Natural killer cell treated with Interleukin-12 subunit alpha and Interleukin-12 subunit beta and Interleukin-15 and Interleukin-18, amount 100 ng/mL, for 72 hours (primary cell): Measurements from ENCODE around the gene TMEM184C. TPM values are rescaled to one million over a fixed set of nuclear protein-coding genes. Genes with fewer than 3 reads are reported as not detected.

ENCODE experiments used
- ATAC-seq, 2 donors: fragments of 150-1000 bp; cut with Tn5 transposase in 1 of 2; sonication (Bioruptor Pico), chemical (Tn5 transposase) in 1 of 2; 2 replicates each; pipeline ENCODE4 v1.10.0; 2021
- DNase-seq: peaks from one replicate; pipeline ENCODE4 v3.0.0; 2022; ENCODE audit warnings: low spot score
- H3K27ac Mint-ChIP-seq, 2 donors: 1 replicate in 1 of 2; 2 replicates in 1 of 2; pipeline ENCODE4 v1.8.0; 2022; ENCODE audit warnings: mixed read lengths in 2 of 2, mild to moderate bottlenecking in 1 of 2, moderate library complexity in 1 of 2
- H3K27me3 Mint-ChIP-seq, 2 donors: 1 replicate in 1 of 2; 2 replicates in 1 of 2; pipeline ENCODE4 v1.8.0; 2022; ENCODE audit warnings: mixed read lengths in 2 of 2
- H3K36me3 Mint-ChIP-seq: one replicate; pipeline ENCODE4 v1.8.0; 2022; ENCODE audit warnings: mixed read lengths
- H3K4me1 Mint-ChIP-seq, 2 donors: 1 replicate in 1 of 2; 2 replicates in 1 of 2; pipeline ENCODE4 v1.8.0; 2022; ENCODE audit warnings: low read depth in 2 of 2, mixed read lengths in 2 of 2, mild to moderate bottlenecking in 1 of 2
- H3K4me3 Mint-ChIP-seq: one replicate; pipeline ENCODE4 v1.8.0; 2022; ENCODE audit warnings: mixed read lengths
- H3K9me3 Mint-ChIP-seq: 2 replicates; pipeline ENCODE4 v1.8.0; 2022; ENCODE audit warnings: mixed read lengths
- total RNA-seq, 2 donors: library from RNA; stranded (reverse); gene quantifications; one replicate each; pipeline ENCODE4 v1.2.3, GENCODE V29; 2022

The TMEM184C gene
- total RNA-seq, 2 donors from 2014 or later: 17.6 to 27.2 TPM

DNA sequence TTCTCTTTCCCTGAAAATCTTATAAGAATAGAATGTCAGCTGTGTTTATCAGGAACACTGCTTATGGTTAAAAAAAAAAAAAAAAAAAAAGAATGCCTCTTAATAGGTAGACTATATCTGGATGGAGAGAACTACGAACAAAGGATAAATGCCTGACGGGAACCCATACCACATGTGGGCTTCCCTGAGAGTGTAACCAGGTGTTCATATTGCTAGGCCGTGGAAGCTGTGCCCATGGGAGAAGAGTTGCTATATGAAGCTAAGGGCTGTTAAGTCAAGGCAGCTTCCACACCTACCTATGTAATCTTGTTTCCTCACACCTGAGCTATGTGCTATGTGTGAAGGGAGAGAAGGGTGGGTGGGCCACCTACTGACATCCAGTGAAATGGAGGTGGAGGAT lies 27.3 kb downstream of the TMEM184C start:
- DNase-seq (no peak), ATAC-seq (no peak)
- H3K36me3 Mint-ChIP-seq: peaks cover 4% of the 10 kb centered on the region
- H3K27me3 Mint-ChIP-seq: no peaks in the 10 kb centered on the region
- no peak overlapping the region for H3K4me3 Mint-ChIP-seq
- no peak overlapping the region for H3K27ac Mint-ChIP-seq
- no peaks in the 10 kb centered on the region for H3K9me3 Mint-ChIP-seq
- H3K4me1 Mint-ChIP-seq: peaks cover 21 to 25% of the 10 kb centered on the region in 2 donors

DNA sequence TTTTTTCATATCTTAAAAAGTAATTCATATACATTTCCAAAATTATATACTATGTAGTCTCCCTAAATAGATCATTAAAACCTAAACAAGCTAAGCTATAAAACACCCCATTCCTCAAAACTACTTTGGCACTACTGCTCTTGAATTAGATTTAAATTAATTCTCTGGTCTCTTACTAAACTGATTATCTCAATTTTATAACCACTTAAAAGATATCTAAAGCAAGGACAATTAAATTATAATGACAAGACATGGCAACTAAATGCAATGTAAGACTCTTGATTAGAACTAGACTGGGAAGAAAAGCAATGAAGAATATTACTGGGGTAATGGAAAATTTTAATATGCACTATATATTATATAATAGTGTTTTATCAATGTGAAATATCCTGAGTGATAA lies 27.9 kb downstream of the TMEM184C start:
- H3K36me3 Mint-ChIP-seq: no peaks in the 10 kb centered on the region
- no peak for DNase-seq
- ATAC-seq: no peak
- H3K27me3 Mint-ChIP-seq: no peaks in the 10 kb centered on the region
- H3K4me3 Mint-ChIP-seq: no peak overlapping the region
- H3K27ac Mint-ChIP-seq: no peak overlapping the region
- peaks cover 22 to 25% of the 10 kb centered on the region in 2 donors for H3K4me1 Mint-ChIP-seq
- no peaks in the 10 kb centered on the region for H3K9me3 Mint-ChIP-seq

DNA sequence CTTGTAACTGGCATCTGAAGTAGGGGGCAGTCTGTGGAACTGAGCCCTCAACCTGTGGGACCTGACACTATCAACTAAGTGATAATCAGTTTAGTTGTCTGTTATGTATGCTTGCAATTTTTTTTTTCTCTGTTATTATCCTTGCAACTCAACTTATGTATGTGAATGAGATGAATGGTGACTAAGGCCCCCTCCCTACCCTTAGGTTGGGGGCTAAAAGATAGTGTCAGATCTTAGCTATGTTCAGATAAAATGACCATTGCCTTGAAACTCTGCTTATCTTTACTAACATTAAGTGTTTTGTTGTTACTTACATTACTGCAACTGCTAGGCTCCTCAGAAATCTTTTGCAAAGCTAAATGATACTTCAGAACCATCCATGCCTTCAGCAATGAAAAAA lies 31.5 kb downstream of the TMEM184C start:
- no peak for DNase-seq
- Mint-ChIP-seq H3K4me3 (no peak overlapping the region), H3K27ac (no peak overlapping the region), H3K27me3 (no peaks in the 10 kb centered on the region), H3K36me3 (no peaks in the 10 kb centered on the region), H3K9me3 (no peaks in the 10 kb centered on the region), H3K4me1 (peaks cover 19 to 21% of the 10 kb centered on the region in 2 donors)
- no peak for ATAC-seq

DNA sequence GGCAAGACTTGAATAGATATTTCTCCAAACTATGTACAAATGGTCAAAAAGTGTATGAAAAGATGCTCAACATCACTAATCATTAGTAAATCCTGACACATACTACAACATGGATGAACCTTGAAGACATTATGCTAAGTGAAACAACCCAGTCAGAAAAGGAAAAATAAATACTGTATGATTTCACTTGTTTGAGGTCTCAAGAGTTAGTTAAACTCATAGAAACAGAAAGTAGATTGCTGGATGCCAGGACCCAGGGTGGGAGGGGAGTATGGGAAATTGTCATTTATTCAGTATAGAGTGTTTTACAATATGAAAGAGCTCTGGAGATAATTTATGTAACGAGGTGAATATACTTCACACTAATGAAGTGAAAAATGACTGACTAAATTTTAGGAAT lies 34.4 kb downstream of the TMEM184C start:
- H3K27me3 Mint-ChIP-seq: no peaks in the 10 kb centered on the region
- no peaks in the 10 kb centered on the region for H3K9me3 Mint-ChIP-seq
- no peak overlapping the region for H3K27ac Mint-ChIP-seq
- ATAC-seq: peak in 1 of 2 donors; percentile 41
- peaks cover 13 to 21% of the 10 kb centered on the region in 2 donors for H3K4me1 Mint-ChIP-seq
- DNase-seq: no peak
- no peak overlapping the region for H3K4me3 Mint-ChIP-seq
- H3K36me3 Mint-ChIP-seq: peaks cover 4% of the 10 kb centered on the region

DNA sequence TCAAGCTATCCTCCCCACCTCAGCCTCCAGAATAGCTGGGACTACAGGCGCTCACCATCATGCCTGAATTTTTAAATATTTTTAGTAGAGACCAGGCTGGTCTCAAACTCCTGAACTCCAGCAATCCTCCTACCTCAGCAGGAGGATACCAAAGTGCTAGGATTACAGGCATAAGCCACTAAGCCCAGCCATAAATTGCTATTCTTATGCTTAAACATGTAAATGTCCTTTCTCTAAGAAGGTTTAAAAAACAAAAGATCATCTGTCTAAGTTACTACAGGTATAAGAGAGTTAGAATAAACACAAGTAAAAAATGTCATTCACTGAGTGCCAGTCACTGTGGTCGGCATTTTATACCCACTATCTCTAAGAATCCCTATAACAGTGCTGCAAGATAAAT lies 38.4 kb downstream of the TMEM184C start:
- no peaks in the 10 kb centered on the region for H3K4me1 Mint-ChIP-seq
- no peaks in the 10 kb centered on the region for H3K27me3 Mint-ChIP-seq
- H3K36me3 Mint-ChIP-seq: peaks cover 13% of the 10 kb centered on the region
- no peak for ATAC-seq
- H3K9me3 Mint-ChIP-seq: no peaks in the 10 kb centered on the region
- no peak for DNase-seq
- no peak overlapping the region for H3K27ac Mint-ChIP-seq
- H3K4me3 Mint-ChIP-seq: no peak overlapping the region

DNA sequence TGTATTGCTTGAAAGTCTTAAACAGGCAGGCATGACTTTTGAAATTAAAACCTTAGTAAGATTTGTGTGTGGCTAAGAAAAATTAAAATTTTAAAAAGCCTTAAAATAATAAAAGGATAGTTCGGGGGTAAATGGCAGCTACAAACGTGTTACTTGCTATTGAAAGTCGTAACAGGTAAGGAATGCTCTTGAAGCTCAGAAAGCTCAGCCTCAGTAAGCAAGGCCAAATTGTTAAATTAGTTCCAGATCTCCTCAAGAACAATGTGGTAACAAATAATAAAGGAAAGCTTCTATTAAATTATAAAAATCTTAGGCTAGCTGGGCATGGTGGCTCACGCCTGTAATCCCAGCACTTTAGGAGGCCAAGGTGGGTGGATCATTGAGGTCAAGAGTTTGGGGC lies 41.3 kb downstream of the TMEM184C start:
- no peaks in the 10 kb centered on the region for H3K9me3 Mint-ChIP-seq
- peaks cover 13% of the 10 kb centered on the region for H3K36me3 Mint-ChIP-seq
- ATAC-seq (no peak), DNase-seq (no peak)
- no peaks in the 10 kb centered on the region for H3K4me1 Mint-ChIP-seq
- H3K27me3 Mint-ChIP-seq: no peaks in the 10 kb centered on the region
- no peak overlapping the region for H3K27ac Mint-ChIP-seq
- no peak overlapping the region for H3K4me3 Mint-ChIP-seq

DNA sequence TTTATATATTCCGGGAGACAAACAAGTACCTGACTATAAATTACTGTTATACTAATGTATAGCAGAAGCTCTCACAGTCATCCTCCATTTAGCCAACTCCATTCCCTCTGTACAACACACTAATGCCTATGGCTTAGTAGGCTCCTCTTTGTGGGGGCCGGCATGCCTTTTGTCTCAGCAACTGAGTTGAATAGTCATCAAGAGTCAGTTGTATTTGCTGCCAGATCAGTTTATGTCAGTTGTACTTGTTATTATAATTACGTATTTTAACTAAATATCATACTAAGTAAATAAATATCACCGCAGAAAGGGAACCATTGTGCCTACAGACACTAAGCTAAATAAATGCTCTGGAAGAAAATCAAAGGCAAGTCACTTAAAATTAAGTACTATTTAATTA lies 56.9 kb downstream of the TMEM184C start:
- no peak overlapping the region for H3K4me3 Mint-ChIP-seq
- DNase-seq: no peak
- H3K27ac Mint-ChIP-seq: no peak overlapping the region
- H3K9me3 Mint-ChIP-seq: no peaks in the 10 kb centered on the region
- H3K36me3 Mint-ChIP-seq: peaks cover 5% of the 10 kb centered on the region
- no peaks in the 10 kb centered on the region for H3K4me1 Mint-ChIP-seq
- no peaks in the 10 kb centered on the region for H3K27me3 Mint-ChIP-seq
- ATAC-seq: no peak

DNA sequence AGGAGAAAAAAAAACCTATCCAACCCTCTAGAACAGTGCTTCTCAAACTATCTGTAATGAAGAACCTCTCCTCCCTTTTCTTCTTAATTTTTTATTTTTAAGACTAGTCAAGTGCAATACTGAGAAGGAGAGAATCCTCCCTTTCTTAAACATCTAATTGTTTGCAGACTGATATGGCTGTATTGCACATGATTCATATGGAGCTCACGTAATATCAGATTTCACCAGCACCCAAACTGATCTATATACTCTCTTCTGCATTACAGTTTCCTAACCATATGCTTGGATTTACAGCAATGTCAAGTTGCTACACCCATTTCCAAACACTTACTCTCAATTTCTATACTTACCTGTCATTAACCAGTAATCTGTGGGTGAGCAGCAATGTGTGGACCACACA lies 57.3 kb downstream of the TMEM184C start:
- no peak for ATAC-seq
- Mint-ChIP-seq H3K9me3 (no peaks in the 10 kb centered on the region), H3K4me3 (no peak overlapping the region), H3K27me3 (no peaks in the 10 kb centered on the region), H3K36me3 (peaks cover 5% of the 10 kb centered on the region), H3K4me1 (no peaks in the 10 kb centered on the region), H3K27ac (no peak overlapping the region)
- DNase-seq: no peak

DNA sequence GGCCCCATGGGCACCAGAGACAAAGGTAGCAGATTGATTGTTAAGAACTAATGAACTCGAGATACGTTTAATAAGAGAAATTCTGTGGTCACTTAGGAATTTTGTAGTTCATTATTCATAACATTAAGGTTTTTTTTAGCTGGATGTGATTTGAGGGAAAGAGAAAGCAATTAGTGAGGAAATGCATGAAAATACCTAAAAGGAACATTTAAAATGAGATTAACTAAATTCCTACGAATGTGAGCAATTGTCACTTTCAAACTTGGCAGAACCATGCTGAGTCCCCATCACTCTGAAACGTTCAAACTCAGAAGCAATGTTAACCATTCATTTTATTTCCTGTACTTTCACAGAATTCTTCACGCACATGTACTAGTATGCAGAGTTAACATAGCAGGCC lies 60.9 kb downstream of the TMEM184C start:
- DNase-seq (no peak), ATAC-seq (no peak)
- Mint-ChIP-seq H3K27ac (no peak overlapping the region), H3K36me3 (no peaks in the 10 kb centered on the region), H3K4me3 (no peak overlapping the region), H3K27me3 (no peaks in the 10 kb centered on the region), H3K9me3 (no peaks in the 10 kb centered on the region), H3K4me1 (peaks cover 9 to 19% of the 10 kb centered on the region in 2 donors)

DNA sequence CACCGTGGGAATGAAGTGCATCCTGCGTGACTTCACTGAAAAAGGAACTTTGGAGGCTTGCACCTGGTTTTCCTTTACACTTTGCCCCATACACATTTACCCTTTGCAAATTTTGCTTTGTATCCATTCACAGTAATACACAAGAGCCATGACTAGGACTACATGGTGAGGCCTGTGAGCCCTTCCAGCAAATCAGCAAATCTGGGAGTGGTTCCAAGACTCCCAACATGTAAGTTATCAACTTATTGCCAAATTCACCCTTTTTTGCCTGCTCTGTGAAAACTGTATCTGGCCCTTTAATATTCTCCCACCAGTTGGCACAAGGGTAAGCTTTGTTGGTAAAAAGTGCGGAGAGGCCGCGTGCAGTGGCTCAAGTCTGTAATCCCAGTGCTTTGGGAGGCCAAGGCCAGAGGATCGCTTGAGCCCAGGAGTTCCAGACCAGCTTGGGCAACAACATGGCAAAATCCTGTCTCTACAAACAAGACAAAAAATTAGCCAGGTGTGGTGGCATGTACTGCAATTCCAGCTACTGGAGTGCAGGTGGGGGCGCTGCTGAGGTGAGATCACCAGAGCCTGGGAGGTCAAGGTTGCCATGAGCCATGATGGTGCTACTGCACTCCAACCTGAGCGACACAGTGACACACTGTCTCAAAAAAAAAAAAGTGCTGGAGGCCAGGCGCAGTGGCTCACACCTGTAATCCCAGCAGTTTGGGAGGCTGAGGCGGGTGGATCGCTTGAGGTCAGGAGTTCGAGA lies 61.8 kb downstream of the TMEM184C start:
- H3K9me3 Mint-ChIP-seq: no peaks in the 10 kb centered on the region
- DNase-seq (no peak), ATAC-seq (no peak)
- H3K27me3 Mint-ChIP-seq: no peaks in the 10 kb centered on the region
- no peak overlapping the region for H3K27ac Mint-ChIP-seq
- no peaks in the 10 kb centered on the region for H3K36me3 Mint-ChIP-seq
- peaks cover 14 to 20% of the 10 kb centered on the region in 2 donors for H3K4me1 Mint-ChIP-seq
- H3K4me3 Mint-ChIP-seq: no peak overlapping the region

DNA sequence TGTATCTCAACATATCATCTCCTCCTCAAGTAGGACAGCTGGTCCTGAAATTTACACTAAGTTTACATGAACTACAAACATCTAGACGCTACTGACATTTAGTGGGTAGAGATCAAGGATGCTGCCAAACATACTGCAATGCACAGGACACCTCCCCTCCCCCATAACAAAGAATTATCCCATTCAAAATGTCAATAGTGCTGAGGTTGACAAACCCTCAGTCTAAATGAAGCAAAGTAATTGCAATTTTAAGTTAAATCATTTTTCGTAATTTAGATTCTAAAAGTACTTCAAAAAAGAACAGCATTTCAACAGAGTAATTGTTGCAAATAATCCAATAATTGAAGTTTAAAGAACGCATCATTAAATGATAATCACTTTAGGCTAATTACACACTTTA lies 65.6 kb downstream of the TMEM184C start:
- H3K4me1 Mint-ChIP-seq: peaks cover 19 to 20% of the 10 kb centered on the region in 2 donors
- ATAC-seq: no peak
- H3K36me3 Mint-ChIP-seq: no peaks in the 10 kb centered on the region
- H3K4me3 Mint-ChIP-seq: peak overlapping the region; percentile 84
- no peak for DNase-seq
- H3K27ac Mint-ChIP-seq: peak overlapping the region; percentile 81 to 90
- no peaks in the 10 kb centered on the region for H3K9me3 Mint-ChIP-seq
- no peaks in the 10 kb centered on the region for H3K27me3 Mint-ChIP-seq

DNA sequence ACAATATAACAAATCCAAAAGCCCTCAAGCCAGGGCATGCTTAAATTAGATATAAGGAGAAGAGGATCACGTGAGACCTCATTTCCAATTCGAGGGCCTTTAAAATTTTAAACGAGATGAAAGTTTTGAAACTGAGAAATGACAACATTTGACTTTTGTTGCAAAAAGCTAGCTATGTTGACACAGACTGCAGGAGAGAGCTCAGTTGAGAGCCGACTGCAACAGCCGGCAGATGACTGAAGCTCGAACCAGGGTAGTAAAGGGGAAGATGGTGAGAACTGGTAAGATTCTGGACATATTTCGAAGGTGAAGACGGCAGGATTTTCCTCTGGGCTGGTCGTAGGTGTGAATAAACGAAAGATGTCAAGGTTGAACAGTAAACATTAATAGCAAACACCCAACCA lies 66.0 kb downstream of the TMEM184C start:
- H3K9me3 Mint-ChIP-seq: no peaks in the 10 kb centered on the region
- DNase-seq (no peak), ATAC-seq (no peak)
- H3K4me1 Mint-ChIP-seq: peaks cover 19 to 20% of the 10 kb centered on the region in 2 donors
- peak overlapping the region; percentile 84 for H3K4me3 Mint-ChIP-seq
- H3K36me3 Mint-ChIP-seq: no peaks in the 10 kb centered on the region
- H3K27ac Mint-ChIP-seq: peak overlapping the region; percentile 81 to 90
- H3K27me3 Mint-ChIP-seq: no peaks in the 10 kb centered on the region

DNA sequence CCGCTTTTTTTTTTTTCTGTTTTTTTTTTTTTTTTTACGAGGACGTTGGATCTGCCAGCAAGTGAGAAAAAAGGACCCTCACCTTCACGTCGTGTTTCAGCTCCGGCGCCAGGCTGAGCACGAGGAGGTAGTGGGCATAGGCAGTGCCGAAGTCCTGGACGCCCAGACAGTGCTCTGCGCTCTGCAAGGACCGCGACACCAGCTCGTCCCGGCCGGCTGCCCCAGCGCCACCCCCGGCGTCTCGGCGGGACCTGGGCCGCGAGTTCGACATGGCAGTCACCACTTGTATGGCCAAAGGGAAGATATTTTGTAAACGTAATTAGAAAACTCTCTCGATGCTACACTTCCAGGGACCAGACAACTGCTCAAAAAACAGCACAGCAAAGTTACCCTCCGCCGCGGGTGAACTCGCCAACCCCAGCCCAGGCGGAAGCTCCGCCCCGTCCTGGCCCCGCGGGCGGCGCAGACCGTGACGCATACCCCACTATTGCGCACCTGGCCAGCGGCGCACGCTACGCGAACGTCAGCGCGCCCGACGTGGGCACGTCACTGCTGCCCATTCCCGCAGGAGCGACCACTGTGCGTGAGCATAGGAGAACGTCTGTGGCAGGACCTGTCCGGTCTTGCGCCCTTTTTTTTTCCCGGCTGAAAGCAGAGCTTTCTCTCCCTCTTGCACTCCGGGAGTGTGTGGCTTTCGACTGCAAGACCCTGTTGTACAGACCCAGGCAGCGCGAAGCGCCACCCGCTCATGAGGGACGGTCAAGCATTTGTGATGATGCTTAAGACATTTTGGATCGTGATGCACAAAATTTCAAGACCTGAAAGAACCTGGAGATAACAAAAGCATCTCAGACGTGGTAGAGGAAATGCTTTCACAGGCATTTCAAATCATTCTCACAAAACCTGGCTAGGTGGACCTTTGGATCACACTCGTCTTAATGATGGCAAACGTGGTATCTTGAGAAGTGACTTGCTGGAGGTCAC lies 66.8 kb downstream of the TMEM184C start, which contains the start of gene PRMT9:
Gene PRMT9, minus strand, starts transcription at position 447 of the 984 bp plus-strand sequence. Its CDS starts 176 bp downstream, at position 271.
- H3K27ac Mint-ChIP-seq: peak within 1 kb of the TSS; percentile 81 to 90
- ATAC-seq (peak; percentile 100), DNase-seq (peak; percentile 91)
- no peaks in the 10 kb centered on the region for H3K9me3 Mint-ChIP-seq
- peaks cover 20 to 23% of the 10 kb centered on the region in 2 donors for H3K4me1 Mint-ChIP-seq
- no peaks in the 10 kb centered on the region for H3K27me3 Mint-ChIP-seq
- H3K4me3 Mint-ChIP-seq: peak within 1 kb of the TSS; percentile 84
- no peaks in the 10 kb centered on the region for H3K36me3 Mint-ChIP-seq

DNA sequence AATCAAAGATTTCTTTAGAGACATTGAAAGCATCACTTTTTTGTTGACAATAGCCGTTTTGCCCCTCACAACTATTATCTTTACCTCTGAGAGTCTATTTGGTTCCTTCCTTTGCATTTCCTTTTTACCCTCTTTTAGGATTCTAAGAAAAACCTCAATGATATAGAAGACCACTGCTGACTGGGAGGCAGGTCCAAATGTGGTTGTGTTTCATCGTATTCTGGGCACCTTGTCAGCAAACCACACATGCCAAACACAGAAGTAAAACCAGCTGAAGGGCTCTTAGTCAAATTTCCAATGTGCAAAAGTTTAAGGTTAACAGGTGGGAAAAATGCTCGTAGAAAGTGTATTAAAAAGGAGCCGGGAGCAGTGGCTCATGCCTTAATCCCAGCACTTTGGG lies 71.9 kb downstream of the TMEM184C start:
- no peaks in the 10 kb centered on the region for H3K36me3 Mint-ChIP-seq
- H3K4me3 Mint-ChIP-seq: peak overlapping the region; percentile 31
- H3K9me3 Mint-ChIP-seq: no peaks in the 10 kb centered on the region
- peak overlapping the region; percentile 6 to 27 for H3K27ac Mint-ChIP-seq
- ATAC-seq: peak in 1 of 2 donors; percentile 50
- no peak for DNase-seq
- peaks cover 2 to 21% of the 10 kb centered on the region in 2 donors for H3K27me3 Mint-ChIP-seq
- peaks cover 6 to 8% of the 10 kb centered on the region in 2 donors for H3K4me1 Mint-ChIP-seq
